ENCODE results near the gene HDAC6.

GRCh38 chrX:48752498-48752897, 49.4 kb upstream of the HDAC6 start:
- TF ChIP-seq CTCF (tag by site-specific recombination; IDR thresholded peaks at IDR 0.05) = no peak
- TF ChIP-seq YY1 (tag by site-specific recombination; IDR thresholded peaks at IDR 0.05) = no peak
- TF ChIP-seq ZBTB26 (tag by site-specific recombination; optimal IDR thresholded peaks at IDR 0.05) = no peak
- TF ChIP-seq ZNF311 (tag by site-specific recombination; IDR thresholded peaks at IDR 0.05; ENCODE audit: borderline replicate concordance) = no peak
- TF ChIP-seq ZNF138 (tag by site-specific recombination; IDR thresholded peaks at IDR 0.05; ENCODE audit: borderline replicate concordance) = no peak
- TF ChIP-seq ZBTB7A (tag by site-specific recombination; IDR thresholded peaks at IDR 0.05; ENCODE audit: low read depth) = no peak
- TF ChIP-seq ZNF830 (tag by site-specific recombination; IDR thresholded peaks at IDR 0.05; ENCODE audit: low read depth) = no peak
- no peak for TF ChIP-seq ZBTB1 (tag by site-specific recombination; IDR thresholded peaks at IDR 0.05)
- TF ChIP-seq ZBTB17 (tag by site-specific recombination; IDR thresholded peaks at IDR 0.05) = no peak
- TF ChIP-seq HOXA7 (CRISPR knock-in tag; IDR thresholded peaks at IDR 0.05; ENCODE audit: borderline replicate concordance) = no peak
- TF ChIP-seq ZNF785 (tag by site-specific recombination; IDR thresholded peaks at IDR 0.05) = no peak

Measured in HEK293 (cell line).